DMS 273 (cell line): ENCODE results near the gene VIL1.

Experiments
- DNase-seq: peaks from one replicate; lab custom pipeline; 2025; ENCODE audit not compliant: unreplicated experiment; lab: John Stamatoyannopoulos, UW

VIL1 gene

GRCh38 chr2:218405086-218405745 lies 13.7 kb upstream of the VIL1 start:
- no peak for DNase-seq

GRCh38 chr2:218405746-218406208 lies 13.1 kb upstream of the VIL1 start:
- DNase-seq: no peak

GRCh38 chr2:218406209-218406948 lies 12.5 kb upstream of the VIL1 start:
- DNase-seq: peak; percentile 98

DNA sequence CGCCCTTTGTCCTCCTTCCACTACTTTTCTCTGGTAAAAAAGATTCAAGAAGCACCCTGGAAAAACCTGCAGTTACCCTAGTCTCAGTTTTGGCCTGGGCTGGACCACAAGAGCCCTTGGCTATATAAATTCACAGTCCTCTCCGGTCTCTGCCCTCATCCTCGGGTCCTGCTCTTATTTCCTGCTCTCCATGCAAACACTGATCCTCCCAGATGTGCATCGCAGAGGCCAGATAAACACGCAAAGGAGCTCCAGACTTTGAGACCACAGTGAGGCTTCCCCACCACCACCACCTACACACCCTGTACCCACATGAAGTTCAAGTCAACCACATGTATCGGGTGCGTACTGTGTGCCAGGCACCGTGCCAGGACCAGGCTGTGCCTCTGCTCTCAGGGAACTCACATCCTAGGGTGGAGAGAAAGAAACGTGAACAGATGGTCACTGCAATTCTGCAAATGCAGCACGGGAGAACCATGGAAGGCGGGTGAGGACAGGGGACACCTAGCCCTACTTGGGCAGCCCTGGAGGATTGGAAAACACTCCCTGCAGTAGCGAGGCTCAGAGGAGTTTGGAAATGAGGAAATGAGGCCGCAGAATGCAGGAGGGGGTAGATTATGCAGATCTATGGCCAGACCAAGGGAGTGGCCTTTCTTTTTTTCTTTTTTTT lies 11.8 kb upstream of the VIL1 start:
- DNase-seq: peak; percentile 95

- DNase-seq: no peak
Observed at GRCh38 chr2:218407717-218408116, 11.2 kb upstream of the VIL1 start.

DNA sequence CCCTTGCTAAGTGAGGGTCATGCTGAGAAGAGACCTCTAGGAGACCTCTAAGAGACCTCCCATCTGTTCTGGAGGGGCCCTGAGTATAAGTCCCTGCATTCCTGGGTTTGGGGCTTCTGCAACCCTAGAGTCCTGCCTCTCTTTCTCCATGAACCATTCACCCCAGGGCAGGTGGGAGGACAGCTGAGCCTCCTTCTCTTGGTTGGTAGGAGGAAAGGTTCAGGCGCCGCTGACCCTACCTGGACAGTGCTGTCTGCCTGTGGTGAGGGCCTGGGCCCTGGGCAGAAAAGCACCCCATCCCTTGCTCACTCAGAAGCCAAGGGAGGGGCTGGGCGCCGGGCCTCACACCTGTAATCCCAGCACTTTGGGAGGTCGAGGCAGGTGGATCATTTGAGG lies 604 bp upstream of the VIL1 start:
- no peak for DNase-seq

DNA sequence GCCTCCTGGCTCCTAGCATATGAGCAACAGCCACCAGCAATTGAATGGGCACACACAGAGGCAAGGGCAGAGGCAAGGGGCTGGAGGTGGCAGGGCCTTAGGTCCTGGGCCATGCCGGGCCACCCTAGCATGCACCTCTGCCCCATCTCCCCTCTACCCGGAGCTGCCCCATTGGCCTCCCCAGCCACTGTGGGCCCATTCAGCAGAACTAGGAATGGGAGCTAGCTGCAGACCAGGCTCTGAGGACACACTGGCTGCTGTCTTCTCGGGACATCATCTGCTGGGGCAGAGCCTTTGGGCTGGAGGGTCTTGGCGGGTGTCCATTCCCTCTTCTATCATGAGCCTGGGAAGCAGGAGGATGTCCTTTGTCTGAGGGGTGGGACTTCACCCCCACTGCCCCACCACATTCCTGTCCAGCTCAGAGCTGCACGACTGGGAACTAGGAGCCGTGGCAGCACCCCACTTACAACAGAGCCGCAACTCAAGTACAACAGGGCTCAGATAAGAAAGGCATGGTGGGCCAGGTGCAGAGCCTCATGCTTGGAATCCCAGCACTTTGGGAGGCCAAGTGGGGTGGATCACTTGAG lies 800 bp downstream of the VIL1 start:
- no peak for DNase-seq

GRCh38 chr2:218421027-218421426 lies 2.1 kb downstream of the VIL1 start:
- DNase-seq: no peak

GRCh38 chr2:218422403-218423086 lies 3.6 kb downstream of the VIL1 start:
- no peak for DNase-seq

GRCh38 chr2:218423584-218423983 lies 4.7 kb downstream of the VIL1 start:
- no peak for DNase-seq

- no peak for DNase-seq
Observed at GRCh38 chr2:218425531-218425930, 6.6 kb downstream of the VIL1 start.

- DNase-seq: no peak
Observed at GRCh38 chr2:218427741-218428140, 8.8 kb downstream of the VIL1 start.

GRCh38 chr2:218428846-218429558 lies 10.1 kb downstream of the VIL1 start:
- DNase-seq: no peak

GRCh38 chr2:218429911-218430692 lies 11.2 kb downstream of the VIL1 start:
- DNase-seq: peak; percentile 19

DNA sequence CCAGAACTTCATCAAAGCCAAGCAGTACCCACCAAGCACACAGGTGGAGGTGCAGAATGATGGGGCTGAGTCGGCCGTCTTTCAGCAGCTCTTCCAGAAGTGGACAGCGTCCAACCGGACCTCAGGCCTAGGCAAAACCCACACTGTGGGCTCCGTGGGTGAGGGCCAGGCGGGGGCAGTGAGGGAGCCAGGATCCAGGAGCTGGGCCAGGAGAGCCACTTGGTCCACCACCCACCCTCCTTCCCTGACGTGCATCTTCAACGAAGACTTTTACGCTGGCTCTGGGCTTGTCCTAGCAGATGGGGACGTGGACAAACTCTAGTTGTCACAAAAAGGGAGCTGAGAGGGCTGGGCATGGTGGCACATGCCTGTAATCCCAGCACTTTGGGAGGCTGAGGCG lies 11.8 kb downstream of the VIL1 start:
- DNase-seq: no peak

DNA sequence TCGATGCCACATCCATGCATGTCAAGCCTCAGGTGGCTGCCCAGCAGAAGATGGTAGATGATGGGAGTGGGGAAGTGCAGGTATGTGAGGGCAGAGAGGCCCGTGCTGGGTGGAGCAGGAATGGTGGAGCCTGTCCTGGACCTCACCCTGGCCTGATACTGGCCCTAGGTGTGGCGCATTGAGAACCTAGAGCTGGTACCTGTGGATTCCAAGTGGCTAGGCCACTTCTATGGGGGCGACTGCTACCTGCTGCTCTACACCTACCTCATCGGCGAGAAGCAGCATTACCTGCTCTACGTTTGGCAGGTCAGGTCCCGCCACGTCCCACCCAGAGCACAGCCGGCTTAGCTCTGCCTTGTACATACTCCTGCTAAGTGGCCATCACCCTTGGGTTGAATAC lies 13.0 kb downstream of the VIL1 start:
- DNase-seq: no peak

DNA sequence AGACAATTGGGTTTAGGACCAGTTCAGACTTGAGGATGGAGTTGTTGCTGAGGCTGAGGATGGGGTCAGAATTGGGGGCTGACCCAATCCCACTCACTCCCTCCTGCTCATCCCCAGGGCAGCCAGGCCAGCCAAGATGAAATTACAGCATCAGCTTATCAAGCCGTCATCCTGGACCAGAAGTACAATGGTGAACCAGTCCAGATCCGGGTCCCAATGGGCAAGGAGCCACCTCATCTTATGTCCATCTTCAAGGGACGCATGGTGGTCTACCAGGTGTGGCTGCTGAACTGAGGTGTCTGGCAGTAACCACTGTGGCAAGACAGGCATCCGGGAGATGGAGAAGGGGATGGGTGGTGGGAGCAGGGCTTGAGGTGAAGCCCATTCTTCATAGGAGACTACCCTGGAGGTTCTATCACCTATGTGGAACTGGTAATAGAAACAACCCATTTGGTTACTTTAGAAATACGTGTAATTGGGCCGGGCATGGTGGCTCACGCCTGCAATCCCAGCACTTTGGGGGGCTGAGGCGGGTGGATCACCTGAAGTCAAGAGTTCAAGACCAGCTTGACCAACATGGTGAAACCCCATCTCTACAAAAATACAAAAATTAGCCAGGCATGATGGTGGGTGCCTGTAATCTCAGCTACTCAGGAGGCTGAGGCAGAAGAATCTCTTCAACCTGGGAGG lies 13.9 kb downstream of the VIL1 start:
- no peak for DNase-seq

GRCh38 chr2:218434456-218434855 lies 15.5 kb downstream of the VIL1 start:
- DNase-seq: no peak
